Heart left ventricle (tissue), 13 donors: ENCODE data around the gene MAPKAP1.

Experiments
- POLR2A ChIP-seq, 2 donors: fragments of 450-650 bp; IDR thresholded peaks; one replicate each; pipeline ENCODE4 v1.6.1; 2017; ENCODE audit warnings: antibody characterized with exemption in 2 of 2, mild to moderate bottlenecking in 2 of 2, moderate library complexity in 2 of 2
- TF ChIP-seq, protein P1 (sequence below), 12 donors: fragments of 200-600 bp; sonication (generic) in 4 of 12; IDR thresholded peaks; one replicate each; pipeline versions ENCODE4 v1.5.0 to v1.8.0; 2018 to 2022; ENCODE audit warnings: antibody characterized with exemption in 12 of 12, mild to moderate bottlenecking in 5 of 12
- donor health status: ischemic (EF 13 %, LVEDD 7.1; RV severe dilation, severe dysfunction).
- donor health status: DM: no; HTN: yes; CAD: no.
- donor health status: DM: no; HTN: no; CAD: no.
- donor health status: ischemic (EF 25% LVEDD 6.9; RV normal size, moderate dysfunction).
- donor health status: ischemic (EF 25% LVEDD 5.7; RV mildly dilated, moderate dysfunction).
- donor health status: ischemic (EF 35%, LVEDD 5.7; RV mildly dilated, moderate dysfunction).
- donor health status: nonischemic (EF 11% LVEDD 7.7; RV severe dilation, severe dysfunction).
- donor health status: DM: yes; HTN: yes; CAD: no.
- donor health status: PGD.
- donor health status: ischemic (EF 29% LVEDD 5.4; RV normal size, mild dysfunction).
- donor health status: nonischemic (EF 23%, LVEDD 6.1; RV moderate dilation, normal function).

- TF ChIP-seq POLR2A (IDR thresholded peaks at IDR 0.05): no peak
- TF ChIP-seq, protein P1, sequence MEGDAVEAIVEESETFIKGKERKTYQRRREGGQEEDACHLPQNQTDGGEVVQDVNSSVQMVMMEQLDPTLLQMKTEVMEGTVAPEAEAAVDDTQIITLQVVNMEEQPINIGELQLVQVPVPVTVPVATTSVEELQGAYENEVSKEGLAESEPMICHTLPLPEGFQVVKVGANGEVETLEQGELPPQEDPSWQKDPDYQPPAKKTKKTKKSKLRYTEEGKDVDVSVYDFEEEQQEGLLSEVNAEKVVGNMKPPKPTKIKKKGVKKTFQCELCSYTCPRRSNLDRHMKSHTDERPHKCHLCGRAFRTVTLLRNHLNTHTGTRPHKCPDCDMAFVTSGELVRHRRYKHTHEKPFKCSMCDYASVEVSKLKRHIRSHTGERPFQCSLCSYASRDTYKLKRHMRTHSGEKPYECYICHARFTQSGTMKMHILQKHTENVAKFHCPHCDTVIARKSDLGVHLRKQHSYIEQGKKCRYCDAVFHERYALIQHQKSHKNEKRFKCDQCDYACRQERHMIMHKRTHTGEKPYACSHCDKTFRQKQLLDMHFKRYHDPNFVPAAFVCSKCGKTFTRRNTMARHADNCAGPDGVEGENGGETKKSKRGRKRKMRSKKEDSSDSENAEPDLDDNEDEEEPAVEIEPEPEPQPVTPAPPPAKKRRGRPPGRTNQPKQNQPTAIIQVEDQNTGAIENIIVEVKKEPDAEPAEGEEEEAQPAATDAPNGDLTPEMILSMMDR (IDR thresholded peaks at IDR 0.05): no peak
Measured at GRCh38 chr9:125464591-125465385, 242.2 kb downstream of the MAPKAP1 start.
